KMS-11 (cell line): Measurements from ENCODE around the gene GLIS1.

ENCODE experiments used
- H2AFZ ChIP-seq: fragments of 200-600 bp; sonication (generic); 2 replicates; pipeline ENCODE4 v1.6.1; 2016; ENCODE audit warnings: antibody characterized with exemption, mixed run types, low read depth
- H3K27ac ChIP-seq: fragments of 200-600 bp; sonication (generic); 2 replicates; pipeline ENCODE4 v1.6.1; 2016; ENCODE audit warnings: mild to moderate bottlenecking, mixed run types
- H3K27me3 ChIP-seq: fragments of 200-600 bp; sonication (generic); 2 replicates; pipeline ENCODE4 v1.6.1; 2017; ENCODE audit warnings: mild to moderate bottlenecking, low read depth, mixed run types, moderate library complexity; ENCODE audit not compliant: insufficient read depth
- H3K36me3 ChIP-seq: fragments of 200-600 bp; sonication (generic); 2 replicates; pipeline ENCODE4 v1.6.1; 2017; ENCODE audit warnings: mild to moderate bottlenecking, mixed run types; ENCODE audit not compliant: insufficient read depth
- H3K4me1 ChIP-seq: fragments of 200-600 bp; sonication (generic); 2 replicates; pipeline ENCODE4 v1.6.1; 2016; ENCODE audit warnings: mild to moderate bottlenecking, low read depth, mixed run types; ENCODE audit not compliant: poor library complexity, severe bottlenecking
- H3K4me2 ChIP-seq: fragments of 200-600 bp; sonication (generic); 2 replicates; pipeline ENCODE4 v1.7.0; 2016; ENCODE audit warnings: mild to moderate bottlenecking, mixed run types
- H3K4me3 ChIP-seq: fragments of 200-600 bp; sonication (generic); IDR thresholded peaks from 2 replicates; pipeline ENCODE4 v1.6.1; 2017; ENCODE audit warnings: low read depth, low read length, mixed read lengths; ENCODE audit not compliant: insufficient read depth
- H3K79me2 ChIP-seq: fragments of 200-600 bp; sonication (generic); 2 replicates; pipeline ENCODE4 v1.6.1; 2016; ENCODE audit warnings: low read depth, mixed run types; ENCODE audit not compliant: insufficient read depth
- H3K9ac ChIP-seq: fragments of 200-600 bp; sonication (generic); 2 replicates; pipeline ENCODE4 v1.6.1; 2016; ENCODE audit warnings: mild to moderate bottlenecking, mixed run types
- H4K20me1 ChIP-seq: fragments of 200-600 bp; sonication (generic); 2 replicates; pipeline ENCODE4 v1.6.1; 2016; ENCODE audit warnings: mild to moderate bottlenecking, mixed run types; ENCODE audit not compliant: insufficient read depth
- CTCF ChIP-seq: fragments of 200-600 bp; sonication (generic); conservative IDR thresholded peaks from 2 replicates; pipeline ENCODE4 v1.6.1; 2017; ENCODE audit warnings: low read depth, mild to moderate bottlenecking, antibody characterized with exemption, low read length, moderate library complexity, mixed read lengths

GLIS1 gene

GRCh38 chr1:53777272-53777671 lies 38.3 kb upstream of the GLIS1 start:
- no peak for TF ChIP-seq CTCF
- peaks cover 7% of the 10 kb centered on the region for H3K4me1 ChIP-seq
- H2AFZ ChIP-seq: no peak overlapping the region
- no peak overlapping the region for H3K27ac ChIP-seq
- no peak overlapping the region for H3K9ac ChIP-seq
- no peak overlapping the region for H3K4me2 ChIP-seq
- peaks cover 2% of the 10 kb centered on the region; the same call in 1 of the 2 replicates for H3K36me3 ChIP-seq
- H4K20me1 ChIP-seq: no peaks in the 10 kb centered on the region
- H3K27me3 ChIP-seq: no peaks in the 10 kb centered on the region
- no peaks in the 10 kb centered on the region for H3K79me2 ChIP-seq
- H3K4me3 ChIP-seq: no peak overlapping the region

- TF ChIP-seq CTCF: no peak
- H3K4me1 ChIP-seq: peaks cover 40% of the 10 kb centered on the region
- H3K27ac ChIP-seq: no peak overlapping the region
- no peaks in the 10 kb centered on the region for H3K79me2 ChIP-seq
- H3K36me3 ChIP-seq: peaks cover 15% of the 10 kb centered on the region; the same call in 1 of the 2 replicates
- no peak overlapping the region for H3K9ac ChIP-seq
- no peaks in the 10 kb centered on the region for H3K27me3 ChIP-seq
- H3K4me2 ChIP-seq: no peak overlapping the region
- H2AFZ ChIP-seq: no peak overlapping the region
- no peak overlapping the region for H3K4me3 ChIP-seq
- no peaks in the 10 kb centered on the region for H4K20me1 ChIP-seq
These were observed 32.7 kb upstream of the GLIS1 start for GRCh38 chr1:53771648-53772047.

GRCh38 chr1:53769780-53770179 lies 30.8 kb upstream of the GLIS1 start:
- TF ChIP-seq CTCF: no peak
- H2AFZ ChIP-seq: no peak overlapping the region

GRCh38 chr1:53769184-53769583 lies 30.2 kb upstream of the GLIS1 start:
- H3K27ac ChIP-seq: no peak overlapping the region
- no peaks in the 10 kb centered on the region for H3K27me3 ChIP-seq
- peaks cover 15% of the 10 kb centered on the region; the same call in 1 of the 2 replicates for H3K36me3 ChIP-seq

More at GRCh38 chr1:53769780-53770179, 30.8 kb upstream of the GLIS1 start:
- no peaks in the 10 kb centered on the region for H3K27me3 ChIP-seq
- H3K9ac ChIP-seq: no peak overlapping the region
- peaks cover 15% of the 10 kb centered on the region; the same call in 1 of the 2 replicates for H3K36me3 ChIP-seq
- no peak overlapping the region for H3K27ac ChIP-seq
- peaks cover 49% of the 10 kb centered on the region for H3K4me1 ChIP-seq
- H3K4me2 ChIP-seq: no peak overlapping the region
- H4K20me1 ChIP-seq: no peaks in the 10 kb centered on the region
- H3K79me2 ChIP-seq: no peaks in the 10 kb centered on the region
- H3K4me3 ChIP-seq: no peak overlapping the region

More at GRCh38 chr1:53769184-53769583, 30.2 kb upstream of the GLIS1 start:
- peaks cover 46% of the 10 kb centered on the region for H3K4me1 ChIP-seq
- no peak overlapping the region for H3K4me3 ChIP-seq
- H3K4me2 ChIP-seq: no peak overlapping the region
- TF ChIP-seq CTCF: no peak
- H4K20me1 ChIP-seq: no peaks in the 10 kb centered on the region
- no peak overlapping the region for H2AFZ ChIP-seq
- no peak overlapping the region for H3K9ac ChIP-seq
- H3K79me2 ChIP-seq: no peaks in the 10 kb centered on the region
